Subcutaneous abdominal adipose tissue (tissue), 5 donors: Measurements from ENCODE around the gene ZDHHC11.
"Not testable (repeated sequence)": the region's sequence is repeated elsewhere in the genome, so short reads cannot be mapped to it uniquely, and the experiment has no call there.

ENCODE experiments used
- H3K27ac ChIP-seq: one replicate; pipeline ENCODE4 v1.7.0; 2013; ENCODE audit warnings: low read depth, mild to moderate bottlenecking, inconsistent platforms, low read length, moderate library complexity
- H3K27me3 ChIP-seq, 5 donors: one replicate each; pipeline ENCODE4 v1.7.0; 2013; ENCODE audit warnings: low read length in 5 of 5, inconsistent platforms in 1 of 5; ENCODE audit not compliant: control insufficient read depth in 5 of 5, insufficient read depth in 4 of 5
- H3K36me3 ChIP-seq, 5 donors: one replicate each; pipeline ENCODE4 v1.7.0; 2013; ENCODE audit warnings: low read length in 5 of 5; ENCODE audit not compliant: control insufficient read depth in 5 of 5, insufficient read depth in 5 of 5
- H3K4me1 ChIP-seq, 5 donors: one replicate each; pipeline ENCODE4 v1.7.0; 2013; ENCODE audit warnings: low read length in 5 of 5, mild to moderate bottlenecking in 3 of 5, moderate library complexity in 1 of 5; ENCODE audit not compliant: control insufficient read depth in 5 of 5, insufficient read depth in 5 of 5
- H3K4me3 ChIP-seq, 5 donors: one replicate each; pipeline ENCODE4 v1.7.0; 2013; ENCODE audit warnings: low read length in 5 of 5, low read depth in 1 of 5
- H3K9ac ChIP-seq, 5 donors: one replicate each; pipeline ENCODE4 v1.7.0; 2013; ENCODE audit warnings: low read length in 5 of 5, mild to moderate bottlenecking in 4 of 5, moderate library complexity in 3 of 5
- H3K9me3 ChIP-seq, 5 donors: one replicate each; pipeline ENCODE4 v1.7.0; 2013; ENCODE audit warnings: low read length in 5 of 5; ENCODE audit not compliant: control insufficient read depth in 5 of 5
- donor health status: healthy.
- donor health status: healthy.
- donor health status: healthy.
- donor health status: healthy.
- donor health status: healthy.

Gene ZDHHC11

DNA sequence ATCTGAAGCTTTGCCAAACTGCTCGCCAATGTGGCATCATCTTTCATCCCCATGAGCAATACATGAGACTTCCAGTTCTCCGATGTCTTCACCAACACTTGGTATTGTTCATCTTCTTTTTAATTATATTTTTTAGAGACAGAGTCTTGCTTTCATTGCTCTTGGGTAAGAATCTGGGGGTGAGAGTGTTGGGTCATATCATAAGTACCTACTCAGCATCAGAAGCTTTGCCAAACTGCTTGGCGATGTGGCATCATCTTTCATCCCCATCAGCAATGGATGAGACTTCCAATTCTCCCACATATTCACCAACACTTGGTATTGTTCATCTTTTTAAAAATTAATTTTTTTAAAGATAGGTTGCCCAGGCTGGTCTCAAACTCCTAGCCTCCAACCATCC, 35.3 kb downstream of the ZDHHC11 start:
- Histone ChIP-seq H3K9ac (no peak overlapping the region), H3K36me3 (no peaks in the 10 kb centered on the region)

DNA sequence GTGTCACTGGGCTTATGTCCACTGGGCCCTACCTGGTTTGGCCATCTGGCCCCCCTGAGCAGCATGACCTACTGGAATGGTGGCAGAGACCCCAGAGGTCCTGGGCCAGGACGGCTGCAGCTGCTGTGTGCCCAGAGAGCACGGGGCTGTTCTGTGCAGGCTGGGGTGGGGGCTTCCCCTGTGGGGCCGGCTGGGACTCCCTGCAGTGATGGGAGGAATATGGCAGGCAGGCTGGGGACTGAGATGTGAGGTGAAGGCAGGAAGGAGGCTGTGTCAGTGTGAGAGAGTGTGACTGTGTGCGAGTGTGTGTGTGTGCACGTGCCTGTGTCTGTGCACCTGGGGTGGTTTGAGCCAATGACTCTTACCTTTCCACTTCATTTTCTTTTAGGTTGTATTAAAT, 37.2 kb downstream of the ZDHHC11 start:
- not testable (repeated sequence) for H3K9me3 ChIP-seq, H3K27ac ChIP-seq, H3K9ac ChIP-seq, H3K27me3 ChIP-seq, H3K4me1 ChIP-seq, H3K36me3 ChIP-seq, H3K4me3 ChIP-seq

More for the DNA sequence above, 35.3 kb downstream of the ZDHHC11 start:
- H3K4me1 ChIP-seq, result no peaks in the 10 kb centered on the region
- H3K9me3 ChIP-seq, result peaks cover 0 to 8% (median 2%) of the 10 kb centered on the region in 5 donors
- no peak overlapping the region for H3K27ac ChIP-seq
- no peaks in the 10 kb centered on the region for H3K27me3 ChIP-seq
- no peak overlapping the region for H3K4me3 ChIP-seq

DNA sequence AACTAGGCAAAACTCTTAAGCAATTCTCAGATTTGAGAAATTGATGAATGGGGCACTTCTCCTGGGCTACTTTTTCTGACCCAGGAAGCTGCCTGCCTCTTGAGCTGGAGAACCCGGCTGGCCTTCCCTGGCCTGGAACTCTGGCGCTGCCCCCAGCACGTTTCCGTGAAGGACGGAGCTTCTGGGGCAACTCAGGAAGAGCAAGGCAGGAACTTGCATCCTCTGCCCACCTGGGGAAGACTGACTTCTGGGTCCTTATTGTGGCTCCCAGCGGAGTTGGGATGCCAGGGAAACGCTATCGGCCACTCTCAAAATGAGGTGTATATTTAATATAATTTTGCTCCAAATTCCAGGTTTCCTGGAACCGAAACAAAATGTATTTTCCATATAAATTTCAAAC, 39.4 kb downstream of the ZDHHC11 start:
- not testable (repeated sequence) for H3K9ac ChIP-seq, H3K4me3 ChIP-seq, H3K4me1 ChIP-seq, H3K36me3 ChIP-seq, H3K27me3 ChIP-seq, H3K9me3 ChIP-seq, H3K27ac ChIP-seq

DNA sequence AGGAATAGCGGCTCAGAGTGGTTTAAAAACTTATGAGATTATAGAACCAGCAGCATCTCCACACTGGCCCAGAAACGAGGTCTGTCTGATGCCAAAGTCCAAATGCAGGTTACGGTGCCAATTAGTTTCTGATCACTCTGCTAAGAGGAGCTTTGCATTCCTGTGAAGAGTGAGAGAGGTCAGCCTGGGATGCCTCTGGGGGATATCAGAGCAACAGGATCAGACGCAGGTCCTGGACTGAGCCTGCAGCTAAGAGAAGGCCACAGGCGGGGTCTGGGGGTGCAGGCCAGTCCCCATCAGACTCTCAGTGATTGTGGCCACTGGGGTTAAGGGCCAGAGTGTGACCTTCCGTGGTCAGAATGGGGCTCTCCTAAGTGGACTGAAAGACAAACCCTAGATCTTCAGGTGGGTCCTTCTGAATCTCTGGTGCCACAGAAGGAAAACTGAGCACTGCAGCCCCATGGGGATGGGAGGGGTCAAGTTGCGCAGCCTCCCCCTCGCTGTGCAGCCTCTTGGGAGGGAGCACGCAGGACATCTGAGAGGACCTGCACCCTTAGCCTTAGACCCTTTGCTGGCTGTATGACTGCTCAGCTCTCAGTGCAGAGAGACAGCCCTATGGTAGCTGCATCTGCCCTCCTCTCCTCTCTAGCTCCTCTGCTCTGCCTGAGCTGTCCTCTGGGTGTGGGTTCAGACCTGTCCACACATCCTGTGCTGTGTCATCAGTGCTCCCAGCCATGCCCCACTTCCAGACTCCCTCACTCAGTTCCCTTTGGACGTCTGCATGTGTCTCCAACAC, 42.9 kb downstream of the ZDHHC11 start:
- not testable (repeated sequence) for H3K27ac ChIP-seq, H3K4me3 ChIP-seq, H3K36me3 ChIP-seq, H3K9me3 ChIP-seq, H3K9ac ChIP-seq, H3K27me3 ChIP-seq, H3K4me1 ChIP-seq

DNA sequence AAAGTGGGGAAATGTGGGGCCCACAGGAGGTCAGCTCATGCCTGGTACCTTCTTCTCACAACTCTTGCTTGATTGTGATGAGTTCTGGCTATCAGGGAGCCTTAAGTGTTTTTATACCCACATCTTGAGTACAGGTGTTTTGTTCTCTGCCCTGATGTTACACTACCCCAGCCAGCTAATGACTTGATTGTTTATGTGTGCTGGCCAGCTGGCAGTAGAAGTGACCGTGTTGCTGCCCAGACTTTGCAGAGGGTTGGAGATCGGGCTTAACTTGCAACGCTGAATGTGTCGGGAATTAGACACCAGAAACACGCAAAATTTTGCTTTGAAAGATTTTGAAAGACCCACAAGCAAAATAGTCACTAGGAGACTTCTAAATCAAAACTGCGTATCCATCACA, 49.3 kb downstream of the ZDHHC11 start:
- Histone ChIP-seq H3K36me3 (no peaks in the 10 kb centered on the region), H3K4me3 (no peak overlapping the region), H3K27ac (no peak overlapping the region), H3K4me1 (no peaks in the 10 kb centered on the region), H3K27me3 (no peaks in the 10 kb centered on the region), H3K9me3 (peaks cover 0 to 7% (median 0%) of the 10 kb centered on the region in 5 donors), H3K9ac (no peak overlapping the region)

DNA sequence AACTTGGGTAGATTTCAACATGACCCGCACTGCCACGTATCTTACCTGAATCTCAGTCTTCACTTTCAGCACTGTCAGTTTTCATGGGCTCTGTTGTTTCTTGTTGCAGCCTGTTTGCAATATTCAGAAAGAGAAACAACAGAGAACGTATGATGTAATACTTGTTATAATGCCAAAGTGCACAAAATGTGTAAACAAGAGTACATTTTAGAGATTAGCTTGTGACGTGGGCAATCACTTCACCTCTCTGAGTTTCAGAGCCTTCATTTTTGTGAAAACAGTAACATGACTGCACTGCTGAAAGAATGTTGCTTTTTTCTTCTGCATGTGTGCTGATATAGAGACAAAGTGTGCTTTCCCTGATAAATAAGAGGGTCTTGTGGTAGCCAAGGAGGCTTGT, 49.7 kb downstream of the ZDHHC11 start:
- H3K9ac ChIP-seq, H3K36me3 ChIP-seq, H3K27ac ChIP-seq, H3K4me1 ChIP-seq, H3K27me3 ChIP-seq, H3K4me3 ChIP-seq, H3K9me3 ChIP-seq: not testable (repeated sequence)

DNA sequence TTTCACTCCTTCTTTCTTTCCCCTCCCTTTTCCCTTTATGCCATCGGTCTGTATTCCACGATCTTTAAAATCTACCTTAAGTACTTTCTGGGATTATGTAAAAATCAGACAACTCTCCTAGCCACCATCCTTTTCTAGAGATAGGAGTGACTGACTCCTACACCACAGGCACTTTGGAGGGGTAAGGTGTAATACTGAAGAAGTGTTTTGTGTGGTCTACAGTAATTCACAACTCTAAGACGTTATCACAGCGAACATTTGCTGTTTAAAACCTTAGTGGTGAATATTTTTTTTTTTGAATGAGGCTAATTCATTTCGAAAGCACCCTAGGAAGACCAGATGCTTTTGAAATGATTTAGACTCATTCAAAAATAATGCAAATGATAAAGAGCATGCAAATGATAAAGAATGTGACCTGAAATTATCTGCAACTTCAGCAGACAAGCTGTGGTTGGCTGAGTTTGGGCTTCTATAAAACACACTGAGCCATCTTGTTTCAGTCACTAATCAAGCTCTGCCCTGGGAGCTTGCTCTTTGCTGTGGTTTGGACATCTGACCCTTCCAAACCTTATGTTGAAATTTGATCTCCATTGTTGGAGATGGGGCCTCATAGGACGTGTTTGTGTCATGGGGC, 52.2 kb downstream of the ZDHHC11 start:
- H3K4me3 ChIP-seq, H3K27ac ChIP-seq, H3K4me1 ChIP-seq, H3K9ac ChIP-seq, H3K36me3 ChIP-seq, H3K27me3 ChIP-seq, H3K9me3 ChIP-seq: not testable (repeated sequence)

DNA sequence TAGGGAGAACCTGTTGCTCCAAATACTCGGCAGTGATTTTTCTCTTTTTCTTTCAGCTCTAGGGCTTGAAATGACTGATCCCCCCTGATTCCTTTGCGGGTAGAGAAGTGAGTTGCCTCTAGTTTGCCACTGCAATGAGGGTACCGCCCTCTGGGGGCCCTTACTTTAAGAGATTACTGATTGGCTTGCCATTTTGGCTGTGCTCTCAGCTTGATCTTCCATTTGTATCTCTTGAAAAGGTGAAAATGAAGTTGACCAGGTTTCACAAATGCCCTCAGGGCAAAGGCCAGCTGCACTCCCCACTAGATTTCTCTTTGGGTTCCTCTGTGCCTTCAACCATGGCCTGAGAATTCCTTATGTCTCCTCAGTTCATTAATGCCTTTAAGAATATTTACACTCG, 52.8 kb downstream of the ZDHHC11 start:
- not testable (repeated sequence) for H3K36me3 ChIP-seq, H3K27ac ChIP-seq, H3K27me3 ChIP-seq, H3K4me3 ChIP-seq, H3K9ac ChIP-seq, H3K9me3 ChIP-seq, H3K4me1 ChIP-seq

DNA sequence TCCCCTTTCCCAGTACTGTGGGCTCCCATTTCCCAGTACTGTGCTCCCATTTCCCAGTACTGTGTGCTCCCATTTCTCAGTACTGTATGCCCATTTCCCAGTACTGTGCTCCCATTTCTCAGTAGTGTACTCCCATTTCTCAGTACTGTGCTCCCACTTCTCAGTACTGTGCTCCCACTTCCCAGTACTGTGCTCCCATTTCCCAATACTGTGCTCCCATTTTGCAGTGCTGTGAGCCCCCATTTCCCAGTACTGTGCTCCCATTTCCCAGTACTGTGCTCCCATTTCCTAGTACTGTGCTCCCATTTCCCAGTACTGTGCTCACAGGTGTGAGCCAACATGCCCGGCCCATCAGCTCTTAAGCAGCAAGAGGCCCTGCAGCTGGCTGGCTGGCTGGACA, 54.9 kb downstream of the ZDHHC11 start:
- not testable (repeated sequence) for H3K9me3 ChIP-seq

DNA sequence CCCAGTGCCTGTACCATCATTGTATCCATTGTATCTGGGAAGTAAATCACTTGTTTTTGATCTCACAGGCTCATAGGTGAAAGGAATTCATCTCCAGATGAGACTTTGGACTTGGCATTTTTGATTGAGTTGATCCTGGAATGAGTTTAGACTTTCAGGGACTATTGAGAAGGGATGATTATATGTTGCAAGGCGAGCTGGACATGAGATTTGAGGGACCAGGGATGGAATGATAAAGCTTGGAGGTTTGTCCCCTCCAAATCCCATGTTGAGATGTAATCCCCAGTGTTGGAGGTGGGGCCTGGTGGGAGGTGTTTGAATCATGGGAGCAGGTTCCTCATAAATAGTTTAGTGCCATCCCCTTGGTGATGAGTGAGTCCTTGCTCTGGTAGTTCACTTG, 55.8 kb downstream of the ZDHHC11 start:
- H3K9me3 ChIP-seq, H3K27me3 ChIP-seq, H3K9ac ChIP-seq, H3K4me1 ChIP-seq, H3K27ac ChIP-seq, H3K4me3 ChIP-seq, H3K36me3 ChIP-seq: not testable (repeated sequence)

More for the DNA sequence above, 54.9 kb downstream of the ZDHHC11 start:
- H3K27me3 ChIP-seq, H3K27ac ChIP-seq, H3K4me1 ChIP-seq, H3K4me3 ChIP-seq, H3K9ac ChIP-seq, H3K36me3 ChIP-seq: not testable (repeated sequence)
